Testis (tissue), 2 donors: ENCODE results near the gene TRUB2.

Experiments
- CTCF ChIP-seq, 3 experiments: fragments of 450-650 bp in 2 of 3; fragments of 200-600 bp in 1 of 3; sonication (generic) in 1 of 3; IDR thresholded peaks; one replicate each; pipeline ENCODE4 v1.5.1; 2016 to 2019; ENCODE audit warnings: antibody characterized with exemption in 3 of 3, mild to moderate bottlenecking in 2 of 3, moderate library complexity in 1 of 3
- POLR2A ChIP-seq: fragments of 450-650 bp; IDR thresholded peaks from one replicate; pipeline ENCODE4 v1.6.1; 2017; ENCODE audit warnings: antibody characterized with exemption, mild to moderate bottlenecking, moderate library complexity

GRCh38 chr9:128276008-128276573 lies 46.2 kb downstream of the TRUB2 start, which contains the start of gene SWI5:
- TF ChIP-seq POLR2A, result peak; percentile 90
- no peak for TF ChIP-seq CTCF (IDR thresholded peaks at IDR 0.05)
